Sigmoid colon (tissue), 4 donors: ENCODE data around the gene NANOGP8.

Source experiments
- CTCF ChIP-seq, 4 experiments: fragments of 450-650 bp in 3 of 4; fragments of 200-600 bp in 1 of 4; IDR thresholded peaks; one replicate each; pipeline ENCODE4 v1.5.1; 2016 to 2019; ENCODE audit warnings: antibody characterized with exemption in 4 of 4, mild to moderate bottlenecking in 3 of 4, moderate library complexity in 2 of 4
- POLR2AphosphoS5 ChIP-seq, 4 donors: sonication (generic); formaldehyde crosslinking; IDR thresholded peaks; one replicate each; pipeline ENCODE4 v1.6.1; 2017; ENCODE audit warnings: antibody characterized with exemption in 4 of 4

DNA sequence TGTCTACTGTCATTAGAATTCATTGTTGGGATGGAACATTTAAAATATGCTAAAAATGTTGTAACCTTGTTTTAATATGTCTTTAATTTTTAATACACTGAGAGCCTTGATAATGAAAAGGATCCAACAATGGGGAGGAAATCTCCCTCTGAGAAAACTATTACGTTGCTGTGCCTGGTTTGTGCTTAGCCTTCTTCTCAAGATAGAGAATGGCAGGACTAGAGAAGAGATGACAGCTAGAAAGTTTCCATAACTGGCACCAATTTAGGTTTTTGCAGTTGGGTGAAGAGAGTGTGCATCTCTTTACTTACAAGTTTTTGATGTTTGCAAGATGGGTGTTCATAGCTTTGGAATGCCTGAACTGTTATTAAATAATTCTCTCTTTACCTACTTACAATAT lies 42.6 kb upstream of the NANOGP8 start:
- TF ChIP-seq CTCF (IDR thresholded peaks at IDR 0.05): no peak
- TF ChIP-seq POLR2AphosphoS5 (IDR thresholded peaks at IDR 0.05): no peak
